Inferior parietal cortex (tissue), 1 donor: ENCODE measurements around the gene NUDT1.

Source experiments
- DNase-seq: peaks from one replicate; pipeline ENCODE4 v3.0.0-alpha.2; 2016; ENCODE audit errors: extremely low spot score

Gene NUDT1

DNA sequence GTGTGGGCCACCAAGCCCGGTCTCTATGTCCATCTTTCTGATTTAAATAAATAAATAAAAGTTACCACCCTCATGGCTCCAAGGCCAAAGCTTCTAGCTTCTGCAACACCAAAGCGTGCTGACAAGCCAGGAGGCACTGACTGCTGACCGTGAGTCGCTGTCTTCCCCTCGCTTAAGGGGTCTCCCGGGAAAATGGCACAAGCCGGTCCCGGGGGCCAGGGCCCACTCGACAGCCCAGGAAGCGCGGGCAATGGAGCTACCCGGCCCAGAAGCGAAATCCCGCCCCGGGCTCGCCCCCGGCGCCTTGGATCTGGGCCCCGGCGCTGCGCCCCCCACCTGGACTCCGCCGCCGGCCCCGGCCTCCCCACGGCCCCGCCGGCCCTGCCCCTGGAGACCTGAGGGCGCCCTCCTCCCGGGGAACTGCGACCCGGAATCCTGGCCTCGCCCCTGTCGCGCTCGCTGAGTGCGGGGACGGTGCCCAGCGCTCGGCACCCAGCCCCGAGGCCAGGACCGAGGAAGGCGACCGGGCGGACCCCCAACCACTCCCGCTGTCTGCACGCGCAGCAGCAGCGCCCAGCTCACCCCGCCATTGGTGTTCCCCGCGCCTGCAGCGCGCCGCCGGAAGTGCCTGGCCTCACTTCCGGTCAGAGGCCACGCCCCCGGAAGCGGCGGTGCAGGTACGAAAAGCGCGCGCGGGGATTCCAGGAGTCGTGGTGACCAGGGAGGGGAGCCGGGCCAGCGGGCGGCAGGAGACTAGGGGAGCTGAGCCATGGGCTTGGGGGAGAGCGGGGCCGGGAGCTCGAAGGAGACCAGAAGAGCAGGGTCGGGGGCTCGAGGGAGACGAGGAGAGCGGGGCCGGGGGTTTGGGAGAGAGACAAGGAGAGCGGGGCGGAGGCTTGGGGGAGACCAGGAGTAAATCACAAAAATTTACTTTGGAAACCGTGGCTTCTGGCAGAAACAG lies at the start of gene NUDT1, which contains the start of gene MRM2:
NUDT1 (plus strand) TSS at position 647 of the 961 bp plus-strand sequence. CDS start 2,349 bp downstream, outside the sequence.
MRM2 (minus strand) TSS at position 626 of the 961 bp plus-strand sequence; CDS start at position 590, 36 bp downstream.
- DNase-seq = peak; percentile 84

GRCh38 chr7:2192831-2193534 lies 49.0 kb upstream of the NUDT1 start:
- no peak for DNase-seq

- no peak for DNase-seq
These were observed 48.3 kb upstream of the NUDT1 start for GRCh38 chr7:2193575-2194305.

- peak; percentile 28 for DNase-seq
These were observed 46.4 kb upstream of the NUDT1 start for GRCh38 chr7:2195400-2196246.

DNA sequence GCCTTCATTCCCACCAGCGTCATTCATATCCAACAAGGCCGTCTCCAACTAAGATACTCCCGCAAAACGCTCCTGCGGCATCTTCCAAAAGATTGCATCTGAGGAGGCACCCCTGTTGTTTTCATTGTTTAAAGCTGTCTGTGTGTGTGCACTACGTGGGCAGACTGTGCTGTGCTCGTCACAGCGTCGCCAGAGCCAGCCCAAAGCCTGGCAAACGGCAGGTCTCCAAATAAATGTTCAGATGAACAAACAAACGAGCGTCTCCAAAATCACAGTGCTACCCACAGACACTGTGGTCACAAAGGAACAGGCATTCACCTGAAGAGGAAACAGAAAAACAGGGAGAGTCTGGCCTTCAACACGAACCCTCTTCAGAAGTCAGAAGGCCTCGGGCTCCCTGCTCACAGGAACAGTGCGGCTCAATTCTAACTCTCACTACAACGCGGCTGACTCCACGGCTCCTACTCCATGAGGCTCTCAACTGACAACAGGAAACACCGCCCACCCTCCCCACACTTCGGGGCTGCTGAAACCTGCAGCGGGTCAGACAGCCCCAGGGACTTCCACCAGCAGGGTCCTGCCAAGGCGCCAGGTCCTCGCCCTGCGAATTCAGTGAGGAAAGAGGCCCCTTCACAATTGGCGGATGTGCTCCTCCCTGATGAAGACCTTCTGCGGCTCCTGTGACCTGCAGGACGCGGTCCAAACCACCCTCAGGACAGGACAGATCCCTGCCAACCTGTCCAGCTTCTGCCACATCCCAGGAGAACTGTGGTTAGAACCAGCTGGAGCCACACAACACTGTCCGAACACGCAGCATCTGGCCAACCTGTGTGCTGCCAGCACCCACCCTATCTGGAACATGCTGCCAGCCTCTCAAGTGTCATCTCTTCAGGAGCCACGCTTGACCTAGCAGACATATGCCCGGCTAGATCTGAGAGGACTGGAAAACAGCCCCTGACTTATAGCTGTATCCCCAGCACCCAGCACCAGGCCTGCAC lies 45.3 kb upstream of the NUDT1 start:
- no peak for DNase-seq

DNA sequence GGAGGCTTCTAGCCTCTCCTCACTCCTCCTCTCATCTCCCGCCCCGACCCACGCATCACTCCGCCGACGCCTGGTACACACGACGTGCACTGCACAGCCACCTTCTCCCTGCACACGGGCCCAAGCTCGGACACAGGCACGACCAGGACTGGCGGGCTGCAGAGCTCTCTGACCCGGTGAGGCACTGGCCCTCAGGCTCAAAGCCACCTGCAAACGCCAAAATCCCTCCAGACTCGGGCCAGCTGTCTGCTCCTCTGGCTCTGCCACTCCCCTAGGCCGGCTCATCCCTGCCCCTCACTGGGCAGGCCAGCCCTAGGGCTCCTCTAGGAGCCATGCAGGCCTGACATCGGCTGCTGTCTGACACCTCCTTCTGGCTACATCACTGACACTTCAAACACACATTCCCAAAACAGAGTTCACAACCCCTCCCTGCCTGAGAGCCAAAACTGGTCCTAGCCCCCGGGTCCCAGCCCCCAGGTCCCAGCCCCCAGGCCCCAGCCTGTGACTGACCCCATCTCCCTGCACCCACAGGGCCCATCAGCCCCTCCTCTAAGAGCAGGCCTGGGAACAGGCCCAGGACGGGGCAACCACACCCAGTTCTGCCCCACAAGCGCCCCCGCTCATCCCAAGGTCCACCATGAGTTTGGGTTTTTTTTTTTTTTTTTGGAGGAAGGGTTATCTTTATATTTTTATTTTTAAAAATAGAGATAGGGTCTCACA lies 44.4 kb upstream of the NUDT1 start:
- no peak for DNase-seq

- no peak for DNase-seq
These were observed 43.8 kb upstream of the NUDT1 start for GRCh38 chr7:2198206-2198605.

DNA sequence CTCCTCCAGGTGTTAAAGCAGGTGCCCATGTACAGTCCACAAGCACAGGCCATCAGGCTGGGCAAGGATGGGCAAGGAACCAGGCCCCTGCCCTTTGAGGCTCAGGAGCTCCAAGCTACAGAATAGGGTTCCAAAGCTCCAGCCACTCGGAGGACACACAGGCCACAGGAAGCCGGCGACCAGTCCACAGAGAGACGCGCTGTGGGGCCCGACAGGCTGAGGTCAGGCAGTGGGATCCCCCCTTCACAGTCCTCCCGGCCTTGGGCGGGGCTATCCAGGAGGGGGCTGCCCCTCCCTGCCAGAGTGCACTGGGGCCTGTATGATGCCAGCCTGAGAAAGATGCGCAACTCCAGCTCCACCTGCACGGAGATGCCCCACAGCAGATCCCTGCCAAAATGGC lies 43.3 kb upstream of the NUDT1 start:
- DNase-seq = no peak

GRCh38 chr7:2199528-2199927 lies 42.5 kb upstream of the NUDT1 start:
- no peak for DNase-seq

DNA sequence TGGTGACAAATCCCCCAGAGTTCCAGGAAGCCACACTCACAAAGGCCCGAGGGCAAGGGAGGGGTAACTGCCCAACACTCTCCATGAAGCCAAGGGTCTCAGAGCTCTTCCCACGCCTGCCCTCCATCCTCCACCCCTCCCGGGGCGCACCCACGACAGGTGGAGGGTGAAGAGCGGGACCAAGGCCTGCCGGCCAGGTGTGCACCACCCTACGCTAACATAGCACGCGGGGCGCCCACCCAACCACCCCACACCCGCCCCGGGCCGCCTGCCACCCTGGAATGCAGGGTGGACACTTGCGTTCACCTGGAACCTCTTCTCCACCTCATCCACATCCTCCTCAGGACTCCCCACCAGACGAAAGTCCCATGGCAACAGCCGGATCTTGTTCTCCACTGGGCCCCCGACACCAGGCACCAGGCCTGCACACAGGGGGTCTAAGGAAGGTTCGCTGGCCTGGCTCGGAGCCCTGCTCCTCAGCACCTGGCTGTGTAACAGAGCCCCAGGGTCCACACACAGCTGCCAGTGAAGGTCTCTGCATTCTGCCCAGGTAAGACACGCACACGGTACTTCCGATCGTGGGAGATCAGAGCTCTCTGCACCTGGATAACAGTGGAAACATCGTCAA lies 42.0 kb upstream of the NUDT1 start:
- DNase-seq = no peak

DNA sequence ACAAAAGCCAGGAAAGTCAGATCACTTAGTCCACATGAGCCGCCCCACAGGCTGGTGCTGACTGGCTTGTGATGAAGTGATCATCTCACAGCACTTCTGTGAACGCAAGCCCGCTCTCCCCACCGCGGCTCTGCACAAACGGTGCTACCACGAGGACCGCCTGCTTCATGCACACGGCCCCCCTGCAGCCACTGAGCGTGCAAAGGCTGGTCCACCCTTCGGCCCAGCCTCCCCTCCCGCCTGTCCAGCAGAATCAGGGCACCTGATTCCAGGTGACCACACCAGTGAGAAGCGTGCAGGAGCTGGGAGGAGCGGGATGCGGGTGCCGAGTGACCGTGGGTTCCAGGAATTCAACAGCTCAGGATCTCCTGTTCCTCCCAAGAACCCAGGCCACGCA lies 41.4 kb upstream of the NUDT1 start:
- no peak for DNase-seq

DNA sequence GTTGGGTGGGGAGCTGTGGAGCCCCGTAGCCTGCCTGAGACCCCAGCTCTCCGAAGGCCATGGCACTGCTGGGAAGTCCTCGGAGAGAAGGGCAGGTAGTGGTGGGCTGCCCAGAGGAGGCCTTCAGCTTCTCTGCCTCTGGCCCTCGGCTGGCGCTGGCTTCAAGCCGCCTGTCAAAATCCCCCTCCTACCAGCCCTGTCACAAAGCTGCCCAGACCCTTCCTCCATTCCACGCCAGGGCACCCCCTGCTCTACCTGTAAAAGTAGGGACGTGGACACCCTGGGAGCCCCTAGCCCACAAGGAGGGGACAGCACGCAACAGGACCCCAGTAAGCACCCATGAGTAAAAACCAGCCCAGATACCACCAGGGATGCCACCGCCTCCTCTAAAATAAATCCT lies 40.9 kb upstream of the NUDT1 start:
- DNase-seq = no peak

DNA sequence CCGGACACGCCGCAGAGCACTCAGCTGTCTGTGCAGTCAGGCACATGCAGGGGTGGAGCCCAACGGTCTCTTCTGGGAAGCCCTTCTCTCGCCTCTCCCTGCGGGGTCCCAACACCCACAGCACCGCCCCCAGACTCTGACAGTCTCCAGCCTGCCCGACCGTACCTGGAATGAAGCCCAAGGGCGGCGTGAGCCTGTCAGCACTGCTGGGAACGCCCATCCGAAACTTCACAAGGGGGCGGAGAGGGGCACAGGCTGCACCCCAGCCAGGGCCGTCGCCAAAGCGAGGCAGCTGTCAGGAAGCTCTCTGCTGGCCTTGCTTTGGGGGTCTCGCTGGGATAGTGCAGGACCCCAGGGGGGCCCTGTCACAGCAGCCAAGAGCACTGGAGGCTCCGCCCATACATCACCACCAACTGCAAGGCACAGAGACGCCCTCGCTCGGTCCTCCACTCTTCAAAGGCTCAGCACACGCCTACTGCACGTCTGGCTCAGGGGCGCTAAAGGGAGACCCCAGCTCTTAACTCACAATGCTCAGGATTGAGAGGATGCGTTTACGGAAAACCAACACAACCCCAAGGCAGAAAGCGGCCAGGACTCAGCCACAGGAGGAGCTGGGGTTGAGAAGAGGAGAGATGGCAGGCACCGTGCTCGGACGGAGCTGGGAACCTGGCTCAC lies 40.2 kb upstream of the NUDT1 start:
- DNase-seq = no peak

DNA sequence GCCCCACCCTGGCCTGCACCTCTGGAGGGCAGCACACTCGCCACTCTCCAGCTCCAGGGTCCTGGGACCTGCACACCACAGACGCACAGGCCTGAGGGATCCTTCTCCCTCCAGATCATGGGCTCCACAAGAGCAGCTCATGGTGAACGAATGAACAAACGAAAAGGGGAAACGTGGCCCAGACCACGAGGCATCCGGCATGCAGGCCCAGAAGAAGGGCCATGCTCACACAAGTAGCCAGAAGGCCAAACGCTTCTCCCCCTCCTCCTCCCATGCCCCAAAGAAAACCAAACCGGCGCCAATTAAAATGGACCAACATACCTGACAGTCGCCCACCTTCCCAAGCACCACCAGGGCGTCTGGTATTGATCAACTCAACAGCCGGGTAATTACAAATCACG lies 39.7 kb upstream of the NUDT1 start:
- no peak for DNase-seq

DNA sequence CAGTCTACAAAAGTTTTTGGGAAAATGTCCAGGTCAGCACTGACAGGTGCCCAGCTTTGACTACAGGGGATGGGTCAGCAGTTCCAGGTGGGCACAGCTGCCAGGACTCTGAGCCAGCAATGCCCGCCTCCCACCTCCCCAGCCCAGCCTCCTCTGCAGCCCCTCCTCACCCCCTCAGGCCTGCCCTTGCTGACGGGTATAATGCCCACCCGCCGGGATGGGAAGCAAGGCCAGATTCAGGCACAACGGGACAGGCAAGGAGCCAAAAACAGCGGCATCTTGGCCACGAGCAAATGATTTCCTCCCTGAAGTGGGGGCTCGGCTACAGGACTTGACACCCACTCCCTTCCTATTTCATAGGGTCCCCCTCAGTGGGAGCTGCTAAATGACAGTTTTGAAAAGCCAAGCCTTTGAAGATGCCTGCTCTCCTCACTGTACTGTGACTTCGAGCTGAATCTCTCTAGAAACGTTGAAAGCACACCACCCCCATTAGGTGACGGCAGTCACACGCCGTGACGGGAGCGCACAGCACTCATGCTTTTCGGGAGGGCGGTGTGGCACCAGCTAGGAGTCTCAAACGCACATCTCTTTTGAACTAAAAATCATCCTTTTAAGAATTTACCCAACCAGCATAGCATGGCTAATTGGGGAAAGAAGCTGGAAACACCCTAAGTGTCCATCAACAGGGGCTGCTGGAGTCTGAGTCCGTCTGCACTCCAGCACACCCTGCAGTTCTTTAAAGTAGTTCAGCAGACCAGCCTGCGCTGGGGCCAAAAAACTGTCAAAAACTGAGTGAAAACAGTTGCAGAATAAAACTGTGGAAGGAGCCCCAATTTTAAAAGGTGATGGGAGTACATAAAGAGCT lies 38.9 kb upstream of the NUDT1 start:
- DNase-seq = no peak

- no peak for DNase-seq
These were observed 38.2 kb upstream of the NUDT1 start for GRCh38 chr7:2203766-2204300.

DNA sequence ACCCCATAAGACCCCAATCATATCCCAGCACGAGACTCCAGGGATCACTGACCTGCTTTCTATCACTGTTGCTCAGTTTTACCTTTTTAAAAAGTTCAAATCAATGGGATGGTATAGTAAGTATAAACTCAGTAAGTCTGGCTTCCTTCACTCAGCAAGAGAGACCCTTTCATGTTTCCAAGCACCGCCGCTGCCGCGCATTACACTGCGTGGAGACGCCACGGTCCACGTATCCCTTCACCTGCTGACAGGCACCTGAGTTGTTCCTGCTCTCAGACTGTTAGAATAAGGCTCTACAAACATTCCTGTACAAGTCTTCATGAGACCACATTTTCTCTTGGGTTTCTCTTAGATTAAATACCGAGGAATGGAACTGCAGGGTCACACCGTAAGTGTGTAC lies 37.6 kb upstream of the NUDT1 start:
- DNase-seq = no peak
